GM12891 (cell line): ENCODE measurements around the gene GCNA.

Experiments
- POLR2A ChIP-seq: IDR thresholded peaks from 2 replicates; pipeline ENCODE4 v1.6.1; 2011; ENCODE audit warnings: low read depth, low read length, control low read depth
- POLR2AphosphoS5 ChIP-seq: IDR thresholded peaks from 2 replicates; pipeline ENCODE4 v1.6.1; 2011; ENCODE audit warnings: low read depth, low read length, control low read depth
- TAF1 ChIP-seq: IDR thresholded peaks from 2 replicates; pipeline ENCODE4 v1.6.1; 2011; ENCODE audit warnings: low read depth, low read length, control low read depth

DNA sequence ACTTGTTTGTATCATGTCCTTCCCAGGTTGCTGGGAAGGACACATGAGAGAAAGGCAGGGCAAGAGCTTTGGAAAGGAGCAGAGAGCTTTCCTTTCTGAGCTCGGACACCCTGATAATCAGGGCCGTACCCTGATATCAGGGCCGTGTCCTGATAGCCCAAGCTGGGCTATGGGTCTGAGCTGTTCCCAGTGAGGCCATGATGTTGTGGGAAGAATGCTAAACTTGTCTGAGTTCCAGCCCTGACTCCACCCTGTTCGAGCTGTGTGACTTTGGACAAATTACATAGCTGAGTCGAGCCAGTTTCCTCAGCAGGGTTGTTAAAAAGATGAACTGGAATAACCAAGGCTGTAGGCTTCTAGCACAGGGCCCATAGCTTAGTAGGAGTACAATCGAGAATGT lies 43.4 kb downstream of the GCNA start:
- TF ChIP-seq POLR2A: no peak
- TF ChIP-seq POLR2AphosphoS5: no peak
- TF ChIP-seq TAF1: no peak
